KG1 (cell line): ENCODE data around the gene DNMT3L.
"Not testable (repeated sequence)": the region's sequence is repeated elsewhere in the genome, so short reads cannot be mapped to it uniquely, and the experiment has no call there.

ENCODE experiments used
- DNase-seq: peaks from one replicate; lab custom pipeline; 2025; lab: John Stamatoyannopoulos, UW

The DNMT3L gene

GRCh38 chr21:44197156-44197516 is 64.6 kb downstream of the DNMT3L start:
- not testable (repeated sequence) for DNase-seq
